H9 (cell line): ENCODE measurements around the gene PRR30. TPM values are rescaled to one million over a fixed set of nuclear protein-coding genes. Genes with fewer than 3 reads are reported as not detected.

Experiments
- DNase-seq: peaks from one replicate; pipeline ENCODE4 v3.0.0-alpha.2; 2017
- H2AFZ ChIP-seq: one replicate; pipeline ENCODE4 v1.6.1; 2013; ENCODE audit warnings: mild to moderate bottlenecking, low read length, control low read depth, moderate library complexity
- H2AK5ac ChIP-seq: 2 replicates; pipeline ENCODE4 v1.6.1; 2013; ENCODE audit warnings: low read length, control low read depth, mixed read lengths; ENCODE audit not compliant: insufficient read length
- H2BK120ac ChIP-seq: one replicate; pipeline ENCODE4 v1.6.1; 2013; ENCODE audit warnings: low read depth, mild to moderate bottlenecking, low read length, control low read depth, inconsistent platforms; ENCODE audit not compliant: poor library complexity, severe bottlenecking
- H2BK12ac ChIP-seq: 2 replicates; pipeline ENCODE4 v1.6.1; 2013; ENCODE audit warnings: low read length, control low read depth, mixed read lengths, low read depth; ENCODE audit not compliant: insufficient read length
- H2BK15ac ChIP-seq: 2 replicates; pipeline ENCODE4 v1.6.1; 2013; ENCODE audit warnings: low read depth, low read length, control low read depth
- H2BK20ac ChIP-seq: one replicate; pipeline ENCODE4 v1.6.1; 2013; ENCODE audit warnings: low read depth, mild to moderate bottlenecking, low read length, control low read depth, inconsistent platforms; ENCODE audit not compliant: poor library complexity, severe bottlenecking
- H2BK5ac ChIP-seq: 2 replicates; pipeline ENCODE4 v1.6.1; 2013; ENCODE audit warnings: low read length, control low read depth, mixed read lengths; ENCODE audit not compliant: insufficient read length
- H3K14ac ChIP-seq: 2 replicates; pipeline ENCODE4 v1.6.1; 2013; ENCODE audit warnings: low read length, control low read depth; ENCODE audit not compliant: insufficient read depth
- H3K18ac ChIP-seq: 2 replicates; pipeline ENCODE4 v1.6.1; 2013; ENCODE audit warnings: low read depth, mild to moderate bottlenecking, mixed read lengths, low read length, control low read depth; ENCODE audit not compliant: insufficient read length
- H3K23ac ChIP-seq: 2 replicates; pipeline ENCODE4 v1.6.1; 2013; ENCODE audit warnings: low read length, control low read depth, mixed read lengths, low read depth; ENCODE audit not compliant: insufficient read length
- H3K23me2 ChIP-seq: 2 replicates; pipeline ENCODE4 v1.6.1; 2013; ENCODE audit warnings: low read depth, mild to moderate bottlenecking, mixed read lengths, low read length, control low read depth; ENCODE audit not compliant: insufficient read length, poor library complexity, severe bottlenecking
- H3K27ac ChIP-seq: 2 replicates; pipeline ENCODE4 v1.5.1; 2013; ENCODE audit warnings: low read length, control low read depth, mixed read lengths, low read depth; ENCODE audit not compliant: insufficient read length
- H3K27me3 ChIP-seq: 2 replicates; pipeline ENCODE4 v1.6.1; 2013; ENCODE audit warnings: low read length, control low read depth, inconsistent platforms; ENCODE audit not compliant: insufficient read depth
- H3K4ac ChIP-seq: 2 replicates; pipeline ENCODE4 v1.6.1; 2013; ENCODE audit warnings: low read depth, mild to moderate bottlenecking, control low read depth, inconsistent platforms, low read length, moderate library complexity
- H3K4me1 ChIP-seq: 2 replicates; pipeline ENCODE4 v1.6.1; 2013; ENCODE audit warnings: low read length, control low read depth, inconsistent platforms; ENCODE audit not compliant: insufficient read depth
- H3K4me2 ChIP-seq: 2 replicates; pipeline ENCODE4 v1.6.1; 2013; ENCODE audit warnings: low read length, control low read depth, mixed read lengths; ENCODE audit not compliant: insufficient read length, insufficient read depth
- H3K56ac ChIP-seq: 2 replicates; pipeline ENCODE4 v1.6.1; 2013; ENCODE audit warnings: low read depth, mild to moderate bottlenecking, mixed read lengths, low read length, control low read depth; ENCODE audit not compliant: insufficient read length
- H3K79me1 ChIP-seq: 2 replicates; pipeline ENCODE4 v1.6.1; 2013; ENCODE audit warnings: low read depth, mild to moderate bottlenecking, moderate library complexity, low read length, control low read depth, inconsistent platforms; ENCODE audit not compliant: insufficient read depth, poor library complexity, severe bottlenecking
- H3K79me2 ChIP-seq: 2 replicates; pipeline ENCODE4 v1.6.1; 2013; ENCODE audit warnings: low read length, control low read depth, inconsistent platforms; ENCODE audit not compliant: insufficient read depth
- H3K9ac ChIP-seq: 2 replicates; pipeline ENCODE4 v1.6.1; 2013; ENCODE audit warnings: low read length, control low read depth, mixed read lengths; ENCODE audit not compliant: insufficient read length; ENCODE audit errors: extremely low read depth
- H3K9me3 ChIP-seq: one replicate; pipeline ENCODE4 v1.6.1; 2013; ENCODE audit warnings: low read depth, low read length, inconsistent platforms; ENCODE audit not compliant: control insufficient read depth
- H3T11ph ChIP-seq: one replicate; pipeline ENCODE4 v1.6.1; 2013; ENCODE audit warnings: mild to moderate bottlenecking, low read length, control low read depth, inconsistent platforms
- H4K20me1 ChIP-seq: one replicate; pipeline ENCODE4 v1.6.1; 2013; ENCODE audit not compliant: control insufficient read depth, insufficient read length, insufficient read depth
- H4K5ac ChIP-seq: 2 replicates; pipeline ENCODE4 v1.6.1; 2013; ENCODE audit warnings: low read depth, mild to moderate bottlenecking, mixed read lengths, low read length, control low read depth; ENCODE audit not compliant: insufficient read length
- H4K8ac ChIP-seq: replicated peaks from 2 replicates; pipeline ENCODE4 v1.6.1; 2013; ENCODE audit warnings: low read length, control low read depth, mixed read lengths, low read depth; ENCODE audit not compliant: insufficient read length
- H4K91ac ChIP-seq: 2 replicates; pipeline ENCODE4 v1.6.1; 2013; ENCODE audit warnings: low read depth, mild to moderate bottlenecking, moderate library complexity, mixed read lengths, low read length, control low read depth; ENCODE audit not compliant: insufficient read length
- H3K27ac Mint-ChIP-seq, 3 experiments: 2 replicates in 2 of 3; 3 replicates in 1 of 3; pipeline ENCODE4 v1.8.0; 2020 to 2021; ENCODE audit warnings: mixed read lengths in 3 of 3, mild to moderate bottlenecking in 1 of 3, moderate library complexity in 1 of 3
- H3K27me3 Mint-ChIP-seq: 2 replicates; pipeline ENCODE4 v1.8.0; 2021; ENCODE audit warnings: low read depth, mild to moderate bottlenecking, moderate library complexity, mixed read lengths
- H3K36me3 Mint-ChIP-seq, 3 experiments: 2 replicates in 2 of 3; 3 replicates in 1 of 3; pipeline ENCODE4 v1.8.0; 2020 to 2021; ENCODE audit warnings: low read depth in 3 of 3, mixed read lengths in 3 of 3; ENCODE audit not compliant: insufficient read depth in 1 of 3
- H3K4me1 Mint-ChIP-seq, 2 experiments: 2 replicates each; pipeline ENCODE4 v1.8.0; 2020; ENCODE audit warnings: mixed read lengths in 2 of 2
- H3K4me3 Mint-ChIP-seq, 2 experiments: 2 replicates in 1 of 2; 3 replicates in 1 of 2; pipeline ENCODE4 v1.8.0; 2020 to 2021; ENCODE audit warnings: mild to moderate bottlenecking in 2 of 2, mixed read lengths in 2 of 2, moderate library complexity in 1 of 2
- H3K9me3 Mint-ChIP-seq, 2 experiments: 2 replicates in 1 of 2; 3 replicates in 1 of 2; pipeline ENCODE4 v1.8.0; 2020; ENCODE audit warnings: mild to moderate bottlenecking in 2 of 2, mixed read lengths in 2 of 2, moderate library complexity in 1 of 2
- CTCF ChIP-seq: fragments of 200-600 bp; sonication (generic); conservative IDR thresholded peaks from 3 replicates; pipeline ENCODE4 v1.8.0; 2021; ENCODE audit warnings: antibody characterized with exemption, mild to moderate bottlenecking
- WGBS: extraction: QIAGEN DNeasy Blood & Tissue Kit; methylation state at CpG from one replicate; pipeline ENCODE4 v1.1.7; 2013; ENCODE audit warnings: missing lambda C conversion rate, low lambda C conversion rate, mixed read lengths; ENCODE audit not compliant: insufficient read length; ENCODE audit errors: extremely low coverage; 5-methylcytosine and 5-hydroxymethylcytosine counted together
- total RNA-seq: library from RNA; stranded (reverse); gene quantifications from 2 replicates; pipeline ENCODE4 v1.2.1, GENCODE V29; 2021

PRR30 gene
- total RNA-seq, 1 experiment from 2014 or later = not detected

DNA sequence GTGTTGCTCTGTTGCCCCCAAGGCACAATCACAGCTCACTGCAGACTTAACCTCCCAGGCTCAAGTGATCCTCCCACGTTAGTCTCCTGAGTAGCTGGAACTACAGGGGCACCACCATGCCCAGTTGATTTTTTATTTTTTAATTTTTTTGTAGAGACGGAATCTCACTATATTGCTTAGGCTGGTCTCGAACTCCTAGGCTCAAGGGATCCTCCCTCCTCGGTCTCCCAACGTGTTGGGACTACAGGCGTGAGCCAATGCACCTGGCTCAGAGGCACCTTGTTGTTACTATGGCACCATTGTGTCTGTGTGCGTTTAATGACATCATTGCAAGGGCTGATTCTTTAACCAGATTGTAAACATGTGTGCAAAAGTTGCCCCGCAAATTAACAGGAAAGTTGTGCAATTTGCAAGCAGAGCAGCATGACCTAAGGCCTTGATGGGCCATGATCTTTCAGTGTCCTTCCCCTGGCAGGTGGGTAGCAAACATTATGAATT lies 32.2 kb upstream of the PRR30 start:
- Histone ChIP-seq H2BK120ac (no peak overlapping the region), H4K8ac (no peak overlapping the region), H2AK5ac (no peak overlapping the region), H3K4ac (no peak overlapping the region), H2AFZ (no peak overlapping the region), H2BK5ac (no peak overlapping the region), H3K4me2 (no peak overlapping the region), H3K4me1 (no peaks in the 10 kb centered on the region), H3K23ac (no peak overlapping the region), H4K91ac (no peak overlapping the region), H3K56ac (no peak overlapping the region), H2BK20ac (no peak overlapping the region), H3K27me3 (no peaks in the 10 kb centered on the region), H3K18ac (no peak overlapping the region), H3T11ph (no peak overlapping the region), H4K20me1 (no peaks in the 10 kb centered on the region), H3K27ac (no peak overlapping the region), H3K79me2 (no peaks in the 10 kb centered on the region), H2BK15ac (no peak overlapping the region), H3K79me1 (no peaks in the 10 kb centered on the region), H3K9me3 (no peaks in the 10 kb centered on the region), H3K23me2 (no peaks in the 10 kb centered on the region), H3K9ac (no peak overlapping the region), H3K14ac (no peak overlapping the region), H2BK12ac (no peak overlapping the region), H4K5ac (no peak overlapping the region)
- Mint-ChIP-seq H3K27me3 (peaks cover 15% of the 10 kb centered on the region), H3K36me3 (no peaks in the 10 kb centered on the region), H3K4me3 (no peak overlapping the region), H3K9me3 (no peaks in the 10 kb centered on the region), H3K4me1 (peaks cover 9 to 16% of the 10 kb centered on the region in 2 experiments), H3K27ac (no peak overlapping the region)
- WGBS = no CpG with 5 or more reads among the region's 8 CpGs
- TF ChIP-seq CTCF = no peak
- no peak for DNase-seq
